Spleen (tissue), 7 donors: ENCODE data around the gene AFMID.

ENCODE experiments used
- CTCF ChIP-seq, 11 experiments: fragments of 200-600 bp in 7 of 11; fragments of 450-650 bp in 4 of 11; sonication (generic) in 4 of 11; IDR thresholded peaks in 8 of 11; conservative IDR thresholded peaks in 3 of 11; 1 replicate in 7 of 11; 2 replicates in 4 of 11; pipeline versions ENCODE4 v1.4.0 to v1.8.0; 2016 to 2021; ENCODE audit warnings: antibody characterized with exemption in 11 of 11, inconsistent platforms in 4 of 11, mild to moderate bottlenecking in 1 of 11
- POLR2A ChIP-seq, 3 donors: fragments of 450-650 bp; IDR thresholded peaks; one replicate each; pipeline ENCODE4 v1.5.1; 2017; ENCODE audit warnings: antibody characterized with exemption in 3 of 3, mild to moderate bottlenecking in 1 of 3
- POLR2AphosphoS5 ChIP-seq, 3 donors: sonication (generic); formaldehyde crosslinking; IDR thresholded peaks; one replicate each; pipeline ENCODE4 v1.5.1; 2017; ENCODE audit warnings: antibody characterized with exemption in 3 of 3
- donor health status: DM: no; HTN: no; CAD: no; lungs with moderate emphysema.
- donor health status: DM: no; HTN: no; CAD: no.
- donor health status: DM: no; HTN: no; CAD: no.

- TF ChIP-seq CTCF (IDR thresholded peaks at IDR 0.05 in 8 of 11, conservative IDR thresholded peaks at IDR 0.05 in 3 of 11) (no peak), POLR2AphosphoS5 (IDR thresholded peaks at IDR 0.05) (no peak), POLR2A (IDR thresholded peaks at IDR 0.05) (no peak)
Measured at GRCh38 chr17:78230252-78230962, 43.2 kb downstream of the AFMID start.
